Measurements from ENCODE around the gene PTPRU. TPM values are rescaled to one million over a fixed set of nuclear protein-coding genes. Genes with fewer than 3 reads are reported as not detected.

The PTPRU gene
- total RNA-seq, 4 donors from 2014 or later: 4.3 to 15.9 (median 7.5) TPM

DNA sequence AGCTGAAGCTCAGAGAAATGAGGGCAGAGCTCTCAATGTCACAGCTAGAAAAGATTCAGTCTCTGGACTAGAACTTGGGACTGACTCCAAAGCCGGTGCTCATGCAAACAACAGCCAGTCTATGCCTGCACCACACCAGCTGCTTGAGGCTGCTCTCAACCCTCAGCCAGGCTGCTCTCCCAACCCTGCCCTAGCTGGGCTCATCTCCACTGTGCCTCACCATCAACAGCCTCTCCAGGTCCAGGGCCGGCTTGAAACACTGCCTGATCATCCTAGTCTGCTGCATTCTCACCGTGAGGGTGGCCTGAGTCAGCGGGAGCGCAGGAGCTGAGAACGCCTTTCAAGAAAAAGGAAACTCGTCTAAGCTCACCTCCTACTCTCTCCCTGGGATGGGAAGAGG, 94.5 kb downstream of the PTPRU start:
- Histone ChIP-seq H3K9me3 (no peaks in the 10 kb centered on the region), H3K27ac (no peak overlapping the region), H3K4me3 (no peak overlapping the region), H3K27me3 (peaks cover 0 to 16% (median 0%) of the 10 kb centered on the region in 4 donors), H3K4me1 (no peaks in the 10 kb centered on the region), H3K36me3 (no peaks in the 10 kb centered on the region)
- no peak for DNase-seq
- no peak for TF ChIP-seq POLR2A (IDR thresholded peaks at IDR 0.05)
- TF ChIP-seq, protein P1, sequence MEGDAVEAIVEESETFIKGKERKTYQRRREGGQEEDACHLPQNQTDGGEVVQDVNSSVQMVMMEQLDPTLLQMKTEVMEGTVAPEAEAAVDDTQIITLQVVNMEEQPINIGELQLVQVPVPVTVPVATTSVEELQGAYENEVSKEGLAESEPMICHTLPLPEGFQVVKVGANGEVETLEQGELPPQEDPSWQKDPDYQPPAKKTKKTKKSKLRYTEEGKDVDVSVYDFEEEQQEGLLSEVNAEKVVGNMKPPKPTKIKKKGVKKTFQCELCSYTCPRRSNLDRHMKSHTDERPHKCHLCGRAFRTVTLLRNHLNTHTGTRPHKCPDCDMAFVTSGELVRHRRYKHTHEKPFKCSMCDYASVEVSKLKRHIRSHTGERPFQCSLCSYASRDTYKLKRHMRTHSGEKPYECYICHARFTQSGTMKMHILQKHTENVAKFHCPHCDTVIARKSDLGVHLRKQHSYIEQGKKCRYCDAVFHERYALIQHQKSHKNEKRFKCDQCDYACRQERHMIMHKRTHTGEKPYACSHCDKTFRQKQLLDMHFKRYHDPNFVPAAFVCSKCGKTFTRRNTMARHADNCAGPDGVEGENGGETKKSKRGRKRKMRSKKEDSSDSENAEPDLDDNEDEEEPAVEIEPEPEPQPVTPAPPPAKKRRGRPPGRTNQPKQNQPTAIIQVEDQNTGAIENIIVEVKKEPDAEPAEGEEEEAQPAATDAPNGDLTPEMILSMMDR (IDR thresholded peaks at IDR 0.05): no peak
- WGBS, 2 donors: 77% methylated on average over 4 of the region's 7 CpGs; no CpG with 5 or more reads in 1 of the 2 donors
- intact Hi-C loops (cut with DNase I): no loop called here

DNA sequence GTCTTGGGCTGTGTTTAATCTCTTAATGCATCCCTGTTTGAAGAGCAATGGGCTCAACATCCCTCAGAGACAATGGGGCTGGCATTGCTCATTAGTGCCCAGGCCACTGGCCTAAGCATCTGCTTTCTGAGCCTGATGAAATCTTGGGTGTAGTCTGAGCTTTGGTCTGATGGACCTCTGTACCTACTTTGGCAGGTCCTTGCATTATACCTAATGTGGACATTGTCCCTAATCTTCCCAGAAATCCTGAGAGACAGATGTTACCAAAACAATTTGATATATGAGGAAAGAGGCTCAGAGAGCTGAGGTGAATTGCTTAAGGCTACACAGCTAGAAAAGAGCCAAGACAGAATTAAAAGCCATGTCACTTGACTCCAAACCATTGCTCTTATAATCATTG, 95.0 kb downstream of the PTPRU start:
- no peak for TF ChIP-seq POLR2A (IDR thresholded peaks at IDR 0.05)
- TF ChIP-seq, protein P1 (IDR thresholded peaks at IDR 0.05): no peak
- intact Hi-C loops (cut with DNase I): no loop called here
- Histone ChIP-seq H3K27me3 (peaks cover 0 to 20% (median 0%) of the 10 kb centered on the region in 4 donors), H3K9me3 (no peaks in the 10 kb centered on the region), H3K36me3 (no peaks in the 10 kb centered on the region), H3K27ac (no peak overlapping the region), H3K4me1 (no peaks in the 10 kb centered on the region), H3K4me3 (no peak overlapping the region)
- no peak for DNase-seq

DNA sequence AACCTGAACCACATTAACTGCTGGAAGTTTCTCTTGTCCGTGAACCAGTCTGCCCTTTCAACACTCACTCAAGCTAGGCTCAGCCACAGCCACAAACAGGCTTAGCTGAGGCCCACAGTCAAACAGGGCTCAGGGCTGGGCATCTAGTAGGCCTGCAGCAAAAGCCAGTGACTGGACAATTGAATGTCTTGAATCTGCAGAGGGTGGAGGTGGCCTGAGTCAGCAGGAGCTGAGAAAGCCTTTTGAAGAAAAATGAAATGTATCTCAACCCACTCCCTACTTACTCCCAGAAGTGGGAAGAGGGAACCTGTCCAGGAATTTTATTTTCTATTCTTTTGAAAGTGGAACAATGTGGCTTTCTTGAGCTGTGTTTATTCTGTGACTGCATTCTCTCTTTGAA, 95.4 kb downstream of the PTPRU start:
- Histone ChIP-seq H3K27me3 (peaks cover 0 to 24% (median 0%) of the 10 kb centered on the region in 4 donors), H3K36me3 (no peaks in the 10 kb centered on the region), H3K9me3 (no peaks in the 10 kb centered on the region), H3K4me1 (no peaks in the 10 kb centered on the region), H3K4me3 (no peak overlapping the region), H3K27ac (no peak overlapping the region)
- intact Hi-C loops (cut with DNase I): no loop called here
- DNase-seq: no peak
- WGBS, 2 donors: 40% methylated on average over 1 of the region's 1 CpG; no CpG with 5 or more reads in 1 of the 2 donors
- TF ChIP-seq, protein P1 (IDR thresholded peaks at IDR 0.05): no peak
- TF ChIP-seq POLR2A (IDR thresholded peaks at IDR 0.05): no peak

DNA sequence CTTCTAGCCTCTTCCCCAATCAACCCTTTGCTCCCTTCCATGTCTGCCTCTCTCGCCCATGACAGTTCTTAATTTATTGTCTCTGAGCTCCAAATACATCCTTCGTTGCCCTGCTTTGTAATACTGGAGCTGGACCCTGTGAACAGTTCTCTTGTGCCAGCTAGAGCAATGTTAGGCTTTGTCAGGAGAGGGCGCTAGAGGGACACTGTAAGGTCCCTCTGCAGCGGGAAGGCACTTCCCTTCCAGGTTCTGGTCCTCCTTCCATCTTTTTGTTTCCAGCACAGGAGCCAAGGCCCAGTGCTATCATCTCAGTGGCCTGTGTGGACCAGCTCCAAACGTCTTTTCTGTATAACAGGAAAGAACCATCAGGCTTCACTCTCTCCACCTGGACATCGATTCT, 95.9 kb downstream of the PTPRU start:
- Histone ChIP-seq H3K9me3 (no peaks in the 10 kb centered on the region), H3K36me3 (no peaks in the 10 kb centered on the region), H3K4me1 (no peaks in the 10 kb centered on the region), H3K4me3 (no peak overlapping the region), H3K27ac (no peak overlapping the region), H3K27me3 (peaks cover 0 to 24% (median 0%) of the 10 kb centered on the region in 4 donors)
- intact Hi-C loops (cut with DNase I): no loop called here
- no peak for DNase-seq
- TF ChIP-seq POLR2A (IDR thresholded peaks at IDR 0.05): no peak
- TF ChIP-seq, protein P1 (IDR thresholded peaks at IDR 0.05): peak in 3 of 6 experiments; percentile 21 to 48 (median 35)
- 30 to 66% methylated on average over 4 to 6 of the region's 6 CpGs for WGBS, 2 donors

DNA sequence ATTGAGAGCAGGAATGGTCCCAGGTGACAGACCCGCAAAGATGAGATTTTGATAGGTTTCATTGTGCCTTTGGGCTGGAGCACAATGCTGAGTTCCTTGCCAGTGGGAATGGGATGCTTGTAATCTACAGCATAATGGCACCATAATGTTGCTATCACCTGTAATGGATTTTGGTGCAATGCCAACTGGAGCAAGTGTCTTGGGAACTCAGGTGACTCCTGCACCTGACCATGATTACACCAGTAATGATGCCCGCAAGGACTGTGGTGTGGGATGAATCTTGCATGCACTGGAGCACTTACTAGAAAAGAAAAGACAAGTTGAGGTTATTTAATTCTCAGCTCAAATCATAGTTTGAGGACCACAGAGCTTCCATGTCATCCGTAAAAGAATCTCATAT, 96.7 kb downstream of the PTPRU start:
- H3K4me1 ChIP-seq: no peaks in the 10 kb centered on the region
- H3K9me3 ChIP-seq: no peaks in the 10 kb centered on the region
- DNase-seq: no peak
- H3K27me3 ChIP-seq: peaks cover 0 to 24% (median 0%) of the 10 kb centered on the region in 4 donors
- TF ChIP-seq POLR2A (IDR thresholded peaks at IDR 0.05): no peak
- TF ChIP-seq, protein P1 (IDR thresholded peaks at IDR 0.05): no peak
- H3K36me3 ChIP-seq: no peaks in the 10 kb centered on the region
- 68 to 69% methylated on average over 3 of the region's 3 CpGs for WGBS, 2 donors
- no peak overlapping the region for H3K4me3 ChIP-seq
- H3K27ac ChIP-seq: no peak overlapping the region
- intact Hi-C loops (cut with DNase I): no loop called here

All from esophagus squamous epithelium (tissue), 5 donors.